Measurements from ENCODE around the gene PDLIM4. TPM values are rescaled to one million over a fixed set of nuclear protein-coding genes. Genes with fewer than 3 reads are reported as not detected.

PDLIM4 gene
- total and polyA plus RNA-seq, 2 donors from 2014 or later: 31.6 to 47.0 TPM

DNA sequence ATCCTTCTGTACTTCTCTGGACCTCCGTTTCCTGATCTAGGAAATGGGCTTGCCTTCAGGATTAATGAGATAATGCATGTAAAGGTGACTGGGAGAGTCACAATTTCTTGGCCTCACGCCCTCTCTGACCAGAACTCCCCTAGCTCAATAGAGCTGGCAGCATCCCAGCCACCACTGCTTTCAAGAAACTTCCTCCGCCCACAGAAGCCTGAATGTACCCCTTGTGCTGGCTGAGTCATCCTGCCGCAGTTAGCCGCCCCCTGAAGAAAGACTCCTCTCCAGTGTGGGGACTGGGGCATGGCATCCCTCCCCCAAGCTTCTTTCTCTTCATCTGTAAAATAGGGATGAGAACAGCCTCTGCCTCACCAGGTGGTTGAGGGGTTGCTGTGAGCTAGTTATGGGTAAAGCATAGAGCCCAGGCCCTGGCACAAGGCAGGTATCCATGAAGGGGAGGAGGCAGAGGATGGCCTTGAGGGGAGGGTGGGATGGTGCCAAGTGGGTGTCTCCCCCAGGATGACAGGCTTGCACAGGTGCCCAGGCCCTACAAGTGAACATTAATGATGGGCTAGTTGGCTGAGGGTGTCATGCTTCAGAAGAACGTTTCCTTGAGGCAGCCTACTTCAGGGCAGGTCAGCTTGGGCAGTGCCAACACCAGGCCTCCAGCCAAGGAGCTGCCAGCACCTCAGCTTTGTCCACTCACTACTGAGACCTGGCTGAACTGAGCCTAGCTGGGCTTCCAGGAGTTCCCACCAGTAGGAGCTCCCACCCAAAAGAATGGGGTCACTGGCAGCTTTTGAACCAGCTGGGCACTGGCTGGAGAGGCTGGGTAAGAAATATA lies 3.4 kb downstream of the PDLIM4 start:
- H3K27me3 ChIP-seq (ENCODE audit: control insufficient read depth, insufficient read depth, low read length): no peaks in the 10 kb centered on the region
- peaks cover 0 to 26% (median 25%) of the 10 kb centered on the region in 3 donors for H3K4me1 ChIP-seq (ENCODE audit: control insufficient read depth in 2 of 3, insufficient read depth in 2 of 3, low read depth in 1 of 3, low read length in 3 of 3)
- H3K9ac ChIP-seq (ENCODE audit: low read length in 3 of 3): no peak overlapping the region
- no peak for FAIRE-seq
- no peaks in the 10 kb centered on the region for H3K9me3 ChIP-seq (ENCODE audit: control insufficient read depth in 2 of 3, insufficient read depth in 1 of 3, low read length in 3 of 3)
- H3K4me3 ChIP-seq (ENCODE audit: low read length in 3 of 3): no peak overlapping the region
- peaks cover 0 to 10% (median 3%) of the 10 kb centered on the region in 3 donors for H3K36me3 ChIP-seq (ENCODE audit: control insufficient read depth in 2 of 3, insufficient read depth in 3 of 3, low read length in 3 of 3)
- intact Hi-C loops (cut with DNase I): no loop called here
- H3K27ac ChIP-seq (ENCODE audit: low read depth in 2 of 2, low read length in 2 of 2): peak overlapping the region in 1 of 2 donors; percentile 3
- DNase-seq: peak in 2 of 5 donors; percentile 39 to 93
- TF ChIP-seq, protein P1, sequence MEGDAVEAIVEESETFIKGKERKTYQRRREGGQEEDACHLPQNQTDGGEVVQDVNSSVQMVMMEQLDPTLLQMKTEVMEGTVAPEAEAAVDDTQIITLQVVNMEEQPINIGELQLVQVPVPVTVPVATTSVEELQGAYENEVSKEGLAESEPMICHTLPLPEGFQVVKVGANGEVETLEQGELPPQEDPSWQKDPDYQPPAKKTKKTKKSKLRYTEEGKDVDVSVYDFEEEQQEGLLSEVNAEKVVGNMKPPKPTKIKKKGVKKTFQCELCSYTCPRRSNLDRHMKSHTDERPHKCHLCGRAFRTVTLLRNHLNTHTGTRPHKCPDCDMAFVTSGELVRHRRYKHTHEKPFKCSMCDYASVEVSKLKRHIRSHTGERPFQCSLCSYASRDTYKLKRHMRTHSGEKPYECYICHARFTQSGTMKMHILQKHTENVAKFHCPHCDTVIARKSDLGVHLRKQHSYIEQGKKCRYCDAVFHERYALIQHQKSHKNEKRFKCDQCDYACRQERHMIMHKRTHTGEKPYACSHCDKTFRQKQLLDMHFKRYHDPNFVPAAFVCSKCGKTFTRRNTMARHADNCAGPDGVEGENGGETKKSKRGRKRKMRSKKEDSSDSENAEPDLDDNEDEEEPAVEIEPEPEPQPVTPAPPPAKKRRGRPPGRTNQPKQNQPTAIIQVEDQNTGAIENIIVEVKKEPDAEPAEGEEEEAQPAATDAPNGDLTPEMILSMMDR (IDR thresholded peaks at IDR 0.05; ENCODE audit: borderline replicate concordance, extremely low read depth, insufficient read depth): no peak

DNA sequence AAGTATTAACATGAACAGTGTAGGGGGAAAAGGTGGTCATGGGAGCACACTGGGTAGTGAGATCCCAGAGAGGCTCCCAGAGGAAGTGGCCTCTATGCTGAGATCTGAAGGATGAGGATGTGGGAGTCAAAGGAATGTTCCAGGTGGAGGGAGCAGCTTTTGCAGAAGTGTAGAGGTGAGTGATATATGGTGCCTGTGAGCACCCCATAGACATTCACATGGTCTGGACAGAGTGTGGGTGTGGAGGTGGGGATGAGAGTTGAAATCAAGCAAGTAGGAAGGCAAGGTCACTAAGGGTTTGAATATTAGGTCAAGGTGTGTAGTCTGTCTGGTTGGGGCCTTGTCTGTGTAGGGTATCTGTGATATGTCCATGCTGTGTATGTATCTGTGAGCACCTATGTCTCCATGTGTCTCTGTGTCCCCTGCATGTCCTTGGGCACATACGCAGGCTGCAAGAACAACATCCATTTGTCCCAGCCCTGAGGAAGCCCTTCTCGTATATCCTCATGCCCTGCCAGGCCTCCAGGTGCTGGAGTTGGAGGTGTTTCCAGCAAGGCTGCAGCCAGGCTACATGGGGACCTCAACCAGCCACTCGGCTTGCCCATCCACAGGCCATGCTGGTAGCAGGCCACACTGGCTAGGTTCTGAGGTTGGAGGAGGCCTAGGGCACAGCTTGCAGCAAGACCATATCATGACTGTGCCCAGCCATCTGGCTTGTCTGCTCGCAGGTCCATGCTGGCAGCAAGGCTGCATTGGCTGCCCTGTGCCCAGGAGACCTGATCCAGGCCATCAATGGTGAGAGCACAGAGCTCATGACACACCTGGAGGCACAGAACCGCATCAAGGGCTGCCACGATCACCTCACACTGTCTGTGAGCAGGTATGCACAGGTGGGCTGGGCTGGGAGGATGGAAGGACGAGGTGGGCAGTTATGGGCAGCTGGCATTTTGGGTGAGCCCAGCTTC lies 4.7 kb downstream of the PDLIM4 start:
- H3K4me3 ChIP-seq (ENCODE audit: low read length in 3 of 3): no peak overlapping the region
- DNase-seq: no peak

DNA sequence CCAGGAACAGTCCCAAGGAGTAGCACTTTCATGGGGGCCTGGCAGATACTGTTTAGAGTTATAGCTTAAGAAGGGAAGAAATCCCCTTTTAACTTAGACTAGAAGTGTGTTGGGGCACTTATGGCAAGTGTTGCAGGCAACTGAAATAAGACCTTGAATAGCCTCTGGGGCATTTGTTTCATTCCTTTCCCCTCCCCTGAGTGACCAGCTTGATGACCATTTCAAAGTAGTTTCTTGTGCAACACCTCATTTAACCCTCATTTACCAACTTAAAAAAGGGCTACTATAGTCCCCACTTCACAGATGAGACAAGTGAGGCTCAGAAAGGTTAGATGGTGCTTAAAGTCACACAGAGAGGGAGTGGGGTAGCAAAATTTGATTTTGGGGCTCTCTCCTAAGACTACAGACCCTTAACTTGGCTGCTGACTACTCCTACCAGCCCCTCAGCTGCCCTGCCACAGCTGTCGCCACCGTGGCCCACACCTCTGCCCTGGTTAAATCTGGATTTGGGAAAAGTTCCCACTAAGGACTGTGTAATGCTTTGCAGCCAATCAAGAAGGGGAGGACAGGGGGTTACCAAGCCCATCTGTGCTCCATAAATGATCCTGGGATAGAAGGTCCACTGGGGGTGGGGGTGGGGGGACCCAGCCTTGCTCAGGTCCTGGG lies 5.5 kb downstream of the PDLIM4 start:
- H3K9me3 ChIP-seq (ENCODE audit: control insufficient read depth in 2 of 3, insufficient read depth in 1 of 3, low read length in 3 of 3): no peaks in the 10 kb centered on the region
- TF ChIP-seq, protein P1 (IDR thresholded peaks at IDR 0.05; ENCODE audit: borderline replicate concordance, extremely low read depth, insufficient read depth): no peak
- DNase-seq (peak in 1 of 5 donors; percentile 36), FAIRE-seq (no peak)
- intact Hi-C loops (cut with DNase I): no loop called here
- peak overlapping the region in 1 of 3 donors; percentile 14 for H3K9ac ChIP-seq (ENCODE audit: low read length in 3 of 3)
- H3K27me3 ChIP-seq (ENCODE audit: control insufficient read depth, insufficient read depth, low read length): no peaks in the 10 kb centered on the region
- H3K27ac ChIP-seq (ENCODE audit: low read depth in 2 of 2, low read length in 2 of 2): peak overlapping the region in 1 of 2 donors; percentile 9
- H3K4me3 ChIP-seq (ENCODE audit: low read length in 3 of 3): no peak overlapping the region
- H3K36me3 ChIP-seq (ENCODE audit: control insufficient read depth in 2 of 3, insufficient read depth in 3 of 3, low read length in 3 of 3): peaks cover 0 to 16% (median 3%) of the 10 kb centered on the region in 3 donors
- H3K4me1 ChIP-seq (ENCODE audit: control insufficient read depth in 2 of 3, insufficient read depth in 2 of 3, low read depth in 1 of 3, low read length in 3 of 3): peaks cover 0 to 34% (median 17%) of the 10 kb centered on the region in 3 donors

More for the DNA sequence above, 4.7 kb downstream of the PDLIM4 start:
- Histone ChIP-seq H3K4me1 (ENCODE audit: control insufficient read depth in 2 of 3, insufficient read depth in 2 of 3, low read depth in 1 of 3, low read length in 3 of 3) (peaks cover 0 to 32% (median 17%) of the 10 kb centered on the region in 3 donors), H3K9me3 (ENCODE audit: control insufficient read depth in 2 of 3, insufficient read depth in 1 of 3, low read length in 3 of 3) (no peaks in the 10 kb centered on the region), H3K36me3 (ENCODE audit: control insufficient read depth in 2 of 3, insufficient read depth in 3 of 3, low read length in 3 of 3) (peaks cover 0 to 16% (median 3%) of the 10 kb centered on the region in 3 donors), H3K27ac (ENCODE audit: low read depth in 2 of 2, low read length in 2 of 2) (no peak overlapping the region), H3K27me3 (ENCODE audit: control insufficient read depth, insufficient read depth, low read length) (no peaks in the 10 kb centered on the region), H3K9ac (ENCODE audit: low read length in 3 of 3) (no peak overlapping the region)
- intact Hi-C loops (cut with DNase I): no loop called here
- FAIRE-seq: no peak
- TF ChIP-seq, protein P1 (IDR thresholded peaks at IDR 0.05; ENCODE audit: borderline replicate concordance, extremely low read depth, insufficient read depth): no peak

All from kidney (tissue), 14 donors.